ENCODE data around the gene PTS. TPM values are rescaled to one million over a fixed set of nuclear protein-coding genes. Genes with fewer than 3 reads are reported as not detected.

The PTS gene
- total and polyA plus RNA-seq, 5 experiments from 2014 or later, result 4.6 to 30.8 (median 7.6) TPM

GRCh38 chr11:112271242-112271641 lies 45.0 kb downstream of the PTS start:
- H3K4me1 Mint-ChIP-seq, result peaks cover 0 to 5% (median 0%) of the 10 kb centered on the region in 4 donors
- peaks cover 0 to 3% (median 0%) of the 10 kb centered on the region in 3 donors for H3K36me3 Mint-ChIP-seq
- no peaks in the 10 kb centered on the region for H3K27me3 Mint-ChIP-seq
- peak overlapping the region in 1 of 10 donors; percentile 83 for H3K27ac Mint-ChIP-seq
- POLR2A ChIA-PET, result interaction anchor here (0.7 kb wide), 1 partner anchor 10 kb away, joined by 3 read pairs; the partner anchor contains the start of gene PLET1
- no peak for ATAC-seq
- H3K4me3 Mint-ChIP-seq, result no peak overlapping the region
- no peak for DNase-seq
- H3K9me3 Mint-ChIP-seq, result no peaks in the 10 kb centered on the region

GRCh38 chr11:112273066-112273465 lies 46.8 kb downstream of the PTS start:
- Mint-ChIP-seq H3K27ac (no peak overlapping the region), H3K36me3 (peaks cover 0 to 3% (median 0%) of the 10 kb centered on the region in 3 donors), H3K4me3 (no peak overlapping the region), H3K27me3 (no peaks in the 10 kb centered on the region), H3K9me3 (no peaks in the 10 kb centered on the region), H3K4me1 (peaks cover 0 to 5% (median 0%) of the 10 kb centered on the region in 4 donors)
- no peak for DNase-seq
- no peak for ATAC-seq
- POLR2A ChIA-PET, result no interaction called here

GRCh38 chr11:112274007-112274783 lies 48.0 kb downstream of the PTS start:
- H3K36me3 Mint-ChIP-seq, result peaks cover 0 to 3% (median 0%) of the 10 kb centered on the region in 3 donors
- peak overlapping the region in 2 of 10 donors; percentile 0 to 15 for H3K27ac Mint-ChIP-seq
- H3K27me3 Mint-ChIP-seq, result no peaks in the 10 kb centered on the region
- POLR2A ChIA-PET, result no interaction called here
- DNase-seq (no peak), ATAC-seq (no peak)
- no peak overlapping the region for H3K4me3 Mint-ChIP-seq
- H3K4me1 Mint-ChIP-seq, result peaks cover 0 to 5% (median 0%) of the 10 kb centered on the region in 4 donors
- H3K9me3 Mint-ChIP-seq, result no peaks in the 10 kb centered on the region

GRCh38 chr11:112277029-112277428 lies 50.8 kb downstream of the PTS start:
- H3K27me3 Mint-ChIP-seq, result no peaks in the 10 kb centered on the region
- no peaks in the 10 kb centered on the region for H3K9me3 Mint-ChIP-seq
- peaks cover 7 to 20% (median 11%) of the 10 kb centered on the region in 4 donors for H3K4me1 Mint-ChIP-seq
- H3K36me3 Mint-ChIP-seq, result peaks cover 0 to 3% (median 0%) of the 10 kb centered on the region in 3 donors
- no peak overlapping the region for H3K4me3 Mint-ChIP-seq
- DNase-seq (no peak), ATAC-seq (no peak)
- H3K27ac Mint-ChIP-seq, result peak overlapping the region in 1 of 10 donors; percentile 35
- POLR2A ChIA-PET, result no interaction called here

- H3K27ac Mint-ChIP-seq, result no peak overlapping the region
- H3K4me1 Mint-ChIP-seq, result peaks cover 7 to 20% (median 11%) of the 10 kb centered on the region in 4 donors
- no peaks in the 10 kb centered on the region for H3K9me3 Mint-ChIP-seq
- no peak for ATAC-seq
- no peaks in the 10 kb centered on the region for H3K27me3 Mint-ChIP-seq
- H3K36me3 Mint-ChIP-seq, result peaks cover 0 to 2% (median 0%) of the 10 kb centered on the region in 3 donors
- POLR2A ChIA-PET, result no interaction called here
- DNase-seq, result no peak
- H3K4me3 Mint-ChIP-seq, result no peak overlapping the region
Observed at GRCh38 chr11:112277941-112278340, 51.7 kb downstream of the PTS start.

GRCh38 chr11:112278803-112279202 lies 52.6 kb downstream of the PTS start:
- Mint-ChIP-seq H3K27ac (no peak overlapping the region), H3K27me3 (no peaks in the 10 kb centered on the region), H3K4me3 (no peak overlapping the region), H3K4me1 (peaks cover 7 to 20% (median 11%) of the 10 kb centered on the region in 4 donors), H3K9me3 (no peaks in the 10 kb centered on the region), H3K36me3 (no peaks in the 10 kb centered on the region)
- no peak for DNase-seq
- ATAC-seq, result no peak
- POLR2A ChIA-PET, result interaction anchor here (0.6 to 2.1 kb wide), 2 partner anchors 15 to 52 kb away, joined by 3 to 16 read pairs; partner anchors contain the start of gene PTS

- peak overlapping the region in 6 of 10 donors; percentile 44 to 91 (median 82) for H3K27ac Mint-ChIP-seq
- peak; percentile 81 to 83 for ATAC-seq
- H3K9me3 Mint-ChIP-seq, result no peaks in the 10 kb centered on the region
Observed at GRCh38 chr11:112279901-112280267, 53.7 kb downstream of the PTS start.

GRCh38 chr11:112280268-112281126 lies 54.3 kb downstream of the PTS start:
- POLR2A ChIA-PET, result interaction anchor here (0.7 to 2.1 kb wide), 7 partner anchors 54 to 1755 kb away, joined by 3 to 16 read pairs (median 3); partner anchors contain the start of gene PTS
- Mint-ChIP-seq H3K27ac (peak overlapping the region; percentile 37 to 92 (median 82)), H3K9me3 (no peaks in the 10 kb centered on the region), H3K4me1 (peaks cover 7 to 20% (median 11%) of the 10 kb centered on the region in 4 donors), H3K36me3 (no peaks in the 10 kb centered on the region), H3K4me3 (peak overlapping the region; percentile 89 to 97 (median 94)), H3K27me3 (no peaks in the 10 kb centered on the region)
- peak; percentile 91 to 95 for ATAC-seq
- DNase-seq, result peak; percentile 17 to 85 (median 69)

More at GRCh38 chr11:112279901-112280267, 53.7 kb downstream of the PTS start:
- peaks cover 7 to 20% (median 11%) of the 10 kb centered on the region in 4 donors for H3K4me1 Mint-ChIP-seq
- no peaks in the 10 kb centered on the region for H3K27me3 Mint-ChIP-seq
- H3K4me3 Mint-ChIP-seq, result peak overlapping the region; percentile 89 to 97 (median 94)
- peak; percentile 61 to 89 (median 78) for DNase-seq
- POLR2A ChIA-PET, result interaction anchor here (0.7 to 2.1 kb wide), 6 partner anchors 48 to 1756 kb away, joined by 3 to 16 read pairs (median 4); partner anchors contain the start of gene PTS
- H3K36me3 Mint-ChIP-seq, result no peaks in the 10 kb centered on the region

- no peak for DNase-seq
- no peak for ATAC-seq
- peak overlapping the region in 2 of 10 donors; percentile 7 to 31 for H3K4me3 Mint-ChIP-seq
- peaks cover 7 to 20% (median 11%) of the 10 kb centered on the region in 4 donors for H3K4me1 Mint-ChIP-seq
- no peak overlapping the region for H3K27ac Mint-ChIP-seq
- H3K9me3 Mint-ChIP-seq, result no peaks in the 10 kb centered on the region
- H3K27me3 Mint-ChIP-seq, result peaks cover 0 to 3% (median 0%) of the 10 kb centered on the region in 5 donors
- no peaks in the 10 kb centered on the region for H3K36me3 Mint-ChIP-seq
- POLR2A ChIA-PET, result no interaction called here
Observed at GRCh38 chr11:112281726-112282125, 55.5 kb downstream of the PTS start.

Other genes starting within 250 kb of the PTS start
- 10 to 100 TPM; 20.0 to 20.5 TPM for gene DLAT, start 201.0 kb upstream of the PTS start, total RNA-seq
- gene DLAT, start 201.0 kb upstream of the PTS start, polyA plus RNA-seq, result 10 to 100 TPM; 22.4 to 26.1 (median 24.5) TPM
- not detected for gene PIH1D2, start 152.4 kb upstream of the PTS start, total RNA-seq
- gene PIH1D2, start 152.4 kb upstream of the PTS start, polyA plus RNA-seq, result under 1 TPM in 2 of 3 donors, not detected in 1; 0.50 to 0.87 TPM
- 10 to 100 TPM; 21.5 to 21.7 TPM for gene NKAPD1, start 152.1 kb upstream of the PTS start, total RNA-seq
- gene NKAPD1, start 152.1 kb upstream of the PTS start, polyA plus RNA-seq, result 10 to 100 TPM in 1 of 3 donors, 1 to 10 TPM in 2; 9.8 to 12.6 (median 10.0) TPM
- 10 to 100 TPM; 26.2 to 33.3 TPM for gene TIMM8B, start 139.7 kb upstream of the PTS start, total RNA-seq
- 10 to 100 TPM; 58.0 to 75.2 (median 69.1) TPM for gene TIMM8B, start 139.7 kb upstream of the PTS start, polyA plus RNA-seq
- 10 to 100 TPM; 71.5 to 76.9 TPM for gene SDHD, start 139.6 kb upstream of the PTS start, total RNA-seq
- gene SDHD, start 139.6 kb upstream of the PTS start, polyA plus RNA-seq, result 100 to 1,000 TPM; 167 to 191 (median 181) TPM
- gene IL18, start 62.3 kb upstream of the PTS start, total RNA-seq, result not detected
- gene IL18, start 62.3 kb upstream of the PTS start, polyA plus RNA-seq, result under 1 TPM in 2 of 3 donors, not detected in 1; 0.16 to 0.19 TPM
- under 1 TPM in 1 of 2 experiments, not detected in 1; 0.44 TPM for gene TEX12, start 59.1 kb upstream of the PTS start, total RNA-seq
- not detected for gene TEX12, start 59.1 kb upstream of the PTS start, polyA plus RNA-seq
- gene BCO2, start 50.9 kb upstream of the PTS start, total RNA-seq, result 1 to 10 TPM; 1.9 to 2.3 TPM
- not detected for gene BCO2, start 50.9 kb upstream of the PTS start, polyA plus RNA-seq
- not detected for gene PLET1, start 34.4 kb downstream of the PTS start, total RNA-seq
- gene PLET1, start 34.4 kb downstream of the PTS start, polyA plus RNA-seq, result not detected